Heart right ventricle (tissue), 16 donors: Measurements from ENCODE around the gene ETNK2. TPM values are rescaled to one million over a fixed set of nuclear protein-coding genes. Genes with fewer than 3 reads are reported as not detected.

Experiments
- ATAC-seq, 8 donors: fragments of 200-7000 bp; cut with Tn5 transposase; one replicate each; pipeline ENCODE4 v1.9.1; 2020; ENCODE audit warnings: mild to moderate bottlenecking in 8 of 8, moderate library complexity in 8 of 8, moderate number of reproducible peaks in 1 of 8
- DNase-seq, 2 donors: peaks; one replicate each; pipeline ENCODE4 v3.0.0-alpha.2; 2020
- H3K27ac ChIP-seq, 10 donors: fragments of 200-600 bp; sonication (generic) in 2 of 10; one replicate each; pipeline versions ENCODE4 v1.5.0 to v1.8.0; 2020 to 2022; ENCODE audit warnings: mild to moderate bottlenecking in 3 of 10
- H3K27me3 ChIP-seq, 7 donors: fragments of 200-600 bp; one replicate each; pipeline ENCODE4 v1.8.0; 2021 to 2022; ENCODE audit warnings: mild to moderate bottlenecking in 2 of 7
- H3K36me3 ChIP-seq, 9 donors: fragments of 200-600 bp; sonication (generic) in 1 of 9; one replicate each; pipeline versions ENCODE4 v1.5.0 to v1.8.0; 2020 to 2022; ENCODE audit warnings: mild to moderate bottlenecking in 2 of 9
- H3K4me1 ChIP-seq, 9 donors: fragments of 200-600 bp; sonication (generic) in 1 of 9; one replicate each; pipeline versions ENCODE4 v1.5.0 to v1.8.0; 2020 to 2022; ENCODE audit warnings: mild to moderate bottlenecking in 4 of 9
- H3K4me3 ChIP-seq, 10 donors: fragments of 200-600 bp; sonication (generic) in 2 of 10; one replicate each; pipeline versions ENCODE4 v1.5.0 to v1.8.0; 2020 to 2022; ENCODE audit warnings: mild to moderate bottlenecking in 7 of 10, moderate library complexity in 2 of 10
- H3K9me3 ChIP-seq, 11 donors: fragments of 200-600 bp in 10 of 11; sonication (generic) in 2 of 11; one replicate each; pipeline versions ENCODE4 v1.5.0 to v1.8.0; 2013 to 2022; ENCODE audit warnings: mild to moderate bottlenecking in 2 of 11, control low read depth in 1 of 11, moderate library complexity in 1 of 11
- CTCF ChIP-seq, 9 donors: fragments of 200-600 bp; sonication (generic) in 2 of 9; IDR thresholded peaks; one replicate each; pipeline versions ENCODE4 v1.5.0 to v1.8.0; 2021 to 2022; ENCODE audit warnings: antibody characterized with exemption in 9 of 9, mild to moderate bottlenecking in 5 of 9, moderate library complexity in 1 of 9
- WGBS, 2 donors: extraction: QIAGEN DNeasy Blood & Tissue Kit; methylation state at CpG; one replicate each; pipeline ENCODE4 v1.1.7; 2013; ENCODE audit warnings: inconsistent platforms in 1 of 2; 5-methylcytosine and 5-hydroxymethylcytosine counted together
- intact Hi-C, 10 donors: fragments of 100-400 bp; cut with DNase I; formaldehyde crosslinking; loops; one replicate each; pipeline versions ENCODE4 v1.11.1 to v1.14.2; 2022
- polyA plus RNA-seq, 2 donors: library from polyadenylated mRNA; stranded (reverse); fragments of 200-250 nt; gene quantifications; one replicate each; pipeline ENCODE4 v1.2.3, GENCODE V29; 2013
- total RNA-seq, 10 donors: library from RNA; stranded (reverse); fragmentation: NEBNext Ultra II Directional in 3 of 10; extraction: Animal tissue kit (Norgen Biotek cat#: 25700) in 3 of 10; gene quantifications; one replicate each; pipeline versions ENCODE4 v1.2.1 to v1.2.4, GENCODE V29; 2021 to 2023
- donor health status: Arrhythmogenic right ventricular cardiomyopathy.
- donor health status: ischemic (EF 13 %, LVEDD 7.1; RV severe dilation, severe dysfunction).
- donor health status: healthy with polysubstance abuse.
- donor health status: DM: no; HTN: yes; CAD: no.
- donor health status: DM: no; HTN: no; CAD: no.
- donor health status: ischemic (EF 25% LVEDD 6.9; RV normal size, moderate dysfunction).
- donor health status: ischemic (EF 25% LVEDD 5.7; RV mildly dilated, moderate dysfunction).
- donor health status: healthy.
- donor health status: DM: yes; HTN: yes; CAD: no.
- donor health status: Ischemic cardiomyopathy.
- donor health status: ischemic (EF 35%, LVEDD 5.7; RV mildly dilated, moderate dysfunction).
- donor health status: nonischemic (EF 11% LVEDD 7.7; RV severe dilation, severe dysfunction).
- donor health status: DM: yes; HTN: yes; CAD: no.
- donor health status: PGD.
- donor health status: ischemic (EF 29% LVEDD 5.4; RV normal size, mild dysfunction).
- donor health status: nonischemic (EF 23%, LVEDD 6.1; RV moderate dilation, normal function).

The ETNK2 gene
- total and polyA plus RNA-seq, 12 donors = 0.47 to 5.2 (median 2.3) TPM

GRCh38 chr1:204190212-204191211 is 38.7 kb upstream of the ETNK2 start:
- H3K36me3 ChIP-seq = no peaks in the 10 kb centered on the region
- H3K27ac ChIP-seq = no peak overlapping the region
- H3K9me3 ChIP-seq = no peaks in the 10 kb centered on the region
- peaks cover 0 to 84% (median 56%) of the 10 kb centered on the region in 7 donors for H3K27me3 ChIP-seq
- peak overlapping the region in 7 of 10 donors; percentile 4 to 34 (median 23) for H3K4me3 ChIP-seq
- intact Hi-C loops = no loop called here
- TF ChIP-seq CTCF (IDR thresholded peaks at IDR 0.05) = no peak
- DNase-seq (no peak), ATAC-seq (peak in 6 of 8 donors; percentile 6 to 65 (median 36))
- 19 to 21% methylated on average over 43 to 44 of the region's 44 CpGs for WGBS, 2 donors
- H3K4me1 ChIP-seq = peaks cover 0 to 12% (median 0%) of the 10 kb centered on the region in 9 donors

GRCh38 chr1:204188959-204189639 is 37.3 kb upstream of the ETNK2 start:
- no peak for DNase-seq
- Histone ChIP-seq H3K36me3 (no peaks in the 10 kb centered on the region), H3K4me3 (no peak overlapping the region), H3K27me3 (peaks cover 0 to 85% (median 57%) of the 10 kb centered on the region in 7 donors), H3K27ac (no peak overlapping the region), H3K9me3 (no peaks in the 10 kb centered on the region), H3K4me1 (peaks cover 0 to 12% (median 0%) of the 10 kb centered on the region in 9 donors)
- WGBS, 2 donors = 61 to 76% methylated on average over 11 of the region's 11 CpGs
- ATAC-seq = no peak
- no peak for TF ChIP-seq CTCF (IDR thresholded peaks at IDR 0.05)
- intact Hi-C loops = loop anchor here in 1 of 10 donors (10.0 kb wide), 1 partner anchor 56 kb away; no protein-coding TSS in a partner anchor

- TF ChIP-seq CTCF (IDR thresholded peaks at IDR 0.05) = no peak
- DNase-seq = no peak
- Histone ChIP-seq H3K27ac (no peak overlapping the region), H3K9me3 (no peaks in the 10 kb centered on the region), H3K36me3 (no peaks in the 10 kb centered on the region), H3K4me3 (no peak overlapping the region), H3K4me1 (peaks cover 0 to 12% (median 0%) of the 10 kb centered on the region in 9 donors), H3K27me3 (peaks cover 0 to 64% (median 52%) of the 10 kb centered on the region in 7 donors)
- intact Hi-C loops = loop anchor here in 1 of 10 donors (10.0 kb wide), 1 partner anchor 58 kb away; no protein-coding TSS in a partner anchor
- no peak for ATAC-seq
- 64 to 67% methylated on average over 10 of the region's 10 CpGs for WGBS, 2 donors
These were observed 34.8 kb upstream of the ETNK2 start for GRCh38 chr1:204186597-204186996.

- intact Hi-C loops = loop anchor here in 1 of 10 donors (10.0 kb wide), 1 partner anchor 64 kb away; no protein-coding TSS in a partner anchor
These were observed 29.3 kb upstream of the ETNK2 start for GRCh38 chr1:204181116-204181515.

More at GRCh38 chr1:204181116-204181515, 29.3 kb upstream of the ETNK2 start:
- no peak for TF ChIP-seq CTCF (IDR thresholded peaks at IDR 0.05)
- no peaks in the 10 kb centered on the region for H3K36me3 ChIP-seq
- DNase-seq = no peak
- H3K27ac ChIP-seq = no peak overlapping the region
- no peak overlapping the region for H3K4me3 ChIP-seq
- WGBS, 2 donors = 62 to 78% methylated on average over 1 of the region's 1 CpG
- no peaks in the 10 kb centered on the region for H3K9me3 ChIP-seq
- H3K27me3 ChIP-seq = peaks cover 0 to 22% (median 11%) of the 10 kb centered on the region in 7 donors
- no peaks in the 10 kb centered on the region for H3K4me1 ChIP-seq
- no peak for ATAC-seq
